CD1c-positive myeloid dendritic cell (primary cell): Measurements from ENCODE around the gene ECE1.

Experiments used
- DNase-seq: peaks from one replicate; pipeline ENCODE4 v3.0.0-alpha.2; 2016; ENCODE audit errors: extremely low spot score

Gene ECE1

DNA sequence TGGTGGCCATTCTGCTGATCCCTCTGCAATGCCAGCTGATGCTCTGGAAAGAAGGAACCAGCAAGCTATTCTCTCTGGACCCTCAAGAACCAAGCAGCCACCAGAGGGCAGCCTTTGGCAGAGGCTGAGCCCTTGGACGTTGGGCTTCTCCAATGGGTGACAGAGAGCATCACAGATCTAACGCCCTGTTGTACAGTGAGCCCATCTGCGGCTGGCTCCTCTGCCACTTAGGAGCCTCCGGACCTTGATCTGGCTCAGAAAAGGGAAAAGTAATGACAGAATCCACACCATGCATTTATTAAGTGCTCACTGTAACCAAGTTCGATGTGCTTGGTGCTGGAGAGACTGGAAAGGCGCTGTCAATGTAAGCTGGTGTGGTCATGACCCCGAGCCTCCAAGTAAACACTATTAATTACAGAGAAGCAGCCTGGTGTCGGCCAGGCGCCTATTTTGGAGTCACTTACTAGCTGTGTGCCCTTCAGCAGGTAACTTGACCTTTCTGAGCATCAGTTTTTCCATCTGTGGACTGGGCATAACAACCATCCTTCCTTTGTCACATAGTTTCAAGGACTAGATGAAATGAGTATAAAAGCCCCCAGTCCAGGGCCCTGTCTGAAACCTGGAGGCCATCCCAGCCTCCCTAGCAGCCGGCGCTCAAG is 34.9 kb downstream of the ECE1 start:
- peak; percentile 91 for DNase-seq

DNA sequence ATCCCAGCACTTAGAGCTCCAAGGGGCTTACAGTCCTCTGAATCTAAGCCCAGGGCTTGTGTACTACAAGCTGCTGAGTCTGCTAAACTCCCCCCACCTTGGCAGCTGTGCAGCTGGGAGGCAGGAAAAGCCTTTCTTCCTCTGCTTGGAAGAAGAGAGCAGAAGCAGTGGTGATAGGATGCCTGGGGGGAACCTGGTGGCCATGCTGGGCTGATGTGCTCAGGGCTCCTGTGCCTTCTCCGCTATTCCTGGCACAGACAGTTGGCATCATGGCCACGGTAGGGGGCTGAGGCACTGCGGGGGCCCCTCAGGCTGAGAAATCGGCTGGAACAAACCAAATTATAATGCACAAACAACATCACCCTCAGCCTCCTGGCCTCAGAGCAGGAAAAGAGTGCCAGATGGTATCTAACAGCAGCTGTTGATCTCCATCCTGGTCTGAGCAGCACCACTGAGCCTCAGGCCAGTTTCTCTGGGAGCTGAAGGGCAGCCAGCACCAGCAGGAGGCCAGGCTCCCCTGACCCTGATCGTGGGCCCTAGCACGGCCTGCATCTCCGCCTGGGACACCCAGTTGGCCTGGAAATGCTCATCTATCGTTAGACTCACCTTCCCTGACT is 35.8 kb downstream of the ECE1 start:
- DNase-seq, result no peak

DNA sequence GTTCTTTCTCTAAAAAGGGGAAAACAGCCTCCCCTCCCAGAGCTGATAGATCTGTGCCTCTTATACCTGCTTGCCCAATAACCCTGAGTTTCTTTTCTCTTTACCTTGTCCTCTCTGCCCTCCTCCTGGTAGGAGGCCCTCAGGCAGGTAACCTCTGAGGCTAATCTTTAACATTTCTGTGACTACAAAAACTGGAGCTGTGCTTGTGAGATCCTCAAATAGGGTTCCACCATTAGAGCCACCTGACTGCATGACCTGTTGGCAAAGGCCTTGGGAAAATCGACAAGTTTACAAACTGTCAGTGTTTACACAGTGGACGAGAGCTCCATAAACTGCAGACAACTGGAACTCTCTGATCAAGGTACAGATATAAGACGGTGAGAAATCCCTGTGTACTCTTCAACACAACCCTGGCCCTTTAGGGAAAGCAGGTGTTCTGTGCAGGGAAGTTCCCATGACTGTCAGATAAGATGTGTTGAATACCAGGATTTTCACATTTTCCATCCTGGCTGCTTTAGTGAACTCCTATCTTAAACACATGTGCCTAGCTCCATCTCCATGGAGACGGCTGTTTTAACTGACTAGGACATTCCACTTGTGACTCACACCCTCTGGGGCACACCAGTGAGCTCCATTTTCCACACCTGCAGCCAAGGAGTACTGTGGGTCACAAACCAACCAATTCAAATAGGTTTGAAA is 38.3 kb downstream of the ECE1 start:
- no peak for DNase-seq

DNA sequence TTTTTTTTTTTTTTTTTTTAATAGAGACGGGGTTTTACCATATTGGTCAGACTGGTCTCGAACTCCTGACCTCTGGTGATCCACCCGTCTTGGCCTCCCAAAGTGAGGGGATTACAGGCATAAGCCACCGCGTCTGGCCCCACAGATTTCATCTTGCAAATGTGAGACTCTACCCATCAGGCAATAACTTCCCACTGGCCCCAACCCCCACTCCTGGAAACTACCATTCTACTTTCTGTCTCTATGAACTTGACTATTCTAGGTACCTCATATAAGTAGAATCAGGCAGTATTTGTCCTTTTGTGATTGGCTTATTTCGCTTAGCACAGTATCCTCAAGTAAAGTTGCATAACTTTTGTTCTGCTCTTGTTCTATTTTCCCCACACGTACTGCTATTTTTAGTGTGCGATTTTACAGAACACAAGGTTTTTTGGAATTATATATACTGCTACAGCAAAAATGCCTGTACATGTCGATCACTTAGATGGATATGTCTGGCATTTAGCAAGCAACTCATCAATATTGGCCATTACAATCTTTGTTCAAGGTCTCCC is 40.2 kb downstream of the ECE1 start:
- no peak for DNase-seq

DNA sequence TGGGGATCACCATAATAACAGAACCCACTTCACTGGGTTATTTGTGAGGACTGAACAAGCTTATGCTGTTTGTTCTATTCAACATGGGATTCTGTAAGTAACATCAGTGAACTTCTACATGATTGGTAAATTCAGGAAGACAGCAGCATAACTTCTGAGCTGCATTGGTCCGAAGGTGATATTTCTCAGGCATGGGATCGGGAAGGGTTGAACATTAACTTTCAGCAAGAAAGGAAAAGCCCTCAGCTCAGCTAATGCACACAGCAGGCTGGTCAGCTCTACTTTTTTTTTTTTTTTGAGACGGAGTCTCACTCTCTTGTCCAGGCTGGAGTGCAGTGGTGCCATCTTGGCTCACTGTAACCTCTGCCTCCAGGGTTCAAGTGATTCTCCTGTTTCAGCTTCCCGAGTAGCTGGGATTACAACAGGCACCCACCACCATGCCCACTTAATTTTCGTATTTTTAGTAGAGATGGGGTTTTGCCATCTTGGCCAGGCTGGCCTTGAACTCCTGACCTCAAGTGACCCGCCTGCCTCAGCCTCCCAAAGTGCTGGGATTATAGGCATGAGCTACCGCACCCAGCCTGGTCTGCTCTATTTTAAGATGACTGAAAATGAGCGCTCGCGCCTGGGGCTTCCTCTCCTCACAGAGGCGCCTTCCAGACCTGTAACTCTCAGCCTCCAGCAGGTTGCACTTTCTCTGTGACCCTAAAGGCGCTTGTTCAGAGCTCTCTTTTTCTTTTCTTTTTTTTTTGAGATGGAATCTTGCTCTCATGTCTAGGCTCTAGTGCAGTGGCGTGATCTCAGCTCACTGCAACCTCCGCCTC is 42.2 kb downstream of the ECE1 start:
- DNase-seq, result no peak

DNA sequence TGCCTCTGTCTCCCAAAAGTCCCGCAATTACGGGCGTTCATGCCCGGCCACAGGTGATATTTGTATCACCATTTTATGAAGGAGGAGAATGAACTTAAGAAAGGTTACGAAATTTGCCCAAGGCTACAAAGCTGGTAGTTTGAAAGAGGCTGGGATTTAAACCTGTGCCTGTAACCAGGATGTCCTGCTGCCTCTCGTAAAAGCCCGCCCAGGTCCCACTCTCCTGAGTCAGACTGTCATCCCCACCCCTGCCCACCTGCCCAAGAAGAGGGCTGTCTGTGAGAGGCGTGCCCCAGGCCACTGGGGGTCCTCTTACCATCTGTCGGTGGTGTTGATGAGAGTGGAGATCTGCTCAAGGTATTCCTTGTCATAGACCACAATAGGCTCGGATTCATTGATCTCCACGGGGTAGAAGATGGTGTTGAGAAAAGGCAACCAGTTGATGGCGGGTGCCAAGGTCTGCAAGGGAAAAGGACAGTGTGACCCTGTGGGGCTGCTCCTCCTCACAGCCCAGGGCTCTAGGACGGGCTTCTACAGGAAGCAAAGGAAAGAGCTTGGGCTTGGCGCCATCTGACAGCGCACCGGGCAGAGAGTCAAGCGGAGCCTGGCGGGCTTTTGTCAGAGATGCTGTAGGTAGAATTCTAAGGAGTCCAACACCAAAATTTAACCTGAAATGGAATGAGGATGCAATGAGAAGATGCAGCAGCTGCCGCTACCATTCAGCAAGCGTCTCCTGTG is 43.2 kb downstream of the ECE1 start:
- DNase-seq, result no peak

DNA sequence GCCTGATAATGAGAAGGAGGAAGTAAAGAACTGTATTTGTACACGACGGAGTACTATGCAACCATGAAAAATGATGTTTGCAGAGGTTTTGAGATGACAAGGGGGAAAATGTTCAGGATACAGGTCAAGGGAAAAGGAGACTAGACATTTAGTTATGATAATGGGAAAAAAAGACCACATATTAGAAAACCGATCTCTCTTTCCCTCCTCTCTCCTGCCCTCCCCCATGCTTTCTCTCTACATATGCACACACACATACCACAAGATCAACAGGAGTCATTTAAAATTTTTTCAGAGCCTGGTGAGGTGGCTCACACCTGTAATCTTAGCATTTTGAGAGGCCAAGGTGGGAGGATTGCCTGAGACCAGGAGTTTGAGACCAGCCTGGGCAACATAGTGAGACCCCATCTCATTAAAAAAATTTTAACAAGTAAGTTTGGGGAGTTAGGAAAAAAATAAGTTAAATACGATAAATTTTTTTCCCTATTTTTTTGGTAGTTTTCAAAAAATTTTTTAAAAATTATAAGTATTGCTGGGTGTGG is 44.5 kb downstream of the ECE1 start:
- DNase-seq, result no peak

DNA sequence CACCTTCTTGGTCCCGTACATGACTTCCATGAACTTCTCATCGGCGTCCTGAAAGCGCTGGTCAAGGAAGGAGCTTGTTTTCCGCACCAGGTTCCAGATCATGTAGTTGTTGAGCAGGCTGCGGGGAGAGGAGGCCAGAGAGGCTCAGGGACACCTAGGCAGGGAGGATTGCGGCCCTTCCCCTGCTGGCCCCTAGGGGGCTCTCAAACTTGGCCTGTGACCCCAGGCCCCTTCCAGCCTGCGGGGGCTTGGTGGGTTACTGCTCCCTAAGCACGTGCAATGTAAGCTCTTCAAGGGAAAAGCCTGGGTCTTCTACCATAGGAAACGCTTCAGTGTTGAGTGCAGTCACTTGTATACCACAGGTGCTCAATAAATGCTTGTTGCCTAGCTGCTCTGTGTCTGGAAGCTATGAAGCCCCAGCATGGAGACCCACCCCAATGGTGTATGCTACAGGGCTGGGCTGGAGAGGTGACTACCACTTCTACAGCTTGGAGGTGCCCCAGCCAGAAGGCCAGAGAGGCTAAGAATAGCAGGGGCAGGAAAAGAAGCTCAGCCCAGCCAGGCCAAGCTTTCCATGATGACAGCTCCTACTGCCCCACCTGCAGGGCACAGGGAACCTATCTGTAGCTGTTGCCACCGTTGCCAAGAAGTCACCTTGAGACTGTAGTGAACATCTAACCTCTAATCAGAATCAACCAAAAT is 45.1 kb downstream of the ECE1 start:
- no peak for DNase-seq

DNA sequence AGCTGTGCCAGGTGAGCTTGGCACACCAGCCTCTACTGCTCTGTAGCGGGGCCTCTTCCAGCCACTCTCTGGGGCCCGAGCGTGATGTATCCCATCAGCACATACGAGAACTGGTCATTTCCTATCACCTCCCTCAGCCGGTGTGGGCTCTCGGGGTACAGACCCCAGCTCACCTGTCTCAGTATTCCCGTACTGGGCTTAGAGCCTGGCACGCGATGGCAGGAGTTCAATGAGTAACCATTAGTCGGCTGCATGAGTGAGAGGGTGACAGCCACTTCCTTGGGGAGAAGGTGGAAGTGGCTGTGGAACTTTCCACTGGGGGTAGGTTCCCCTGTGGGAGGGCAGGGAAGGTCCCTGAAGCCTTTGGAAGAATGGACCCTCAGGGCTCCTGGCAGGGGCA is 46.1 kb downstream of the ECE1 start:
- DNase-seq, result no peak

DNA sequence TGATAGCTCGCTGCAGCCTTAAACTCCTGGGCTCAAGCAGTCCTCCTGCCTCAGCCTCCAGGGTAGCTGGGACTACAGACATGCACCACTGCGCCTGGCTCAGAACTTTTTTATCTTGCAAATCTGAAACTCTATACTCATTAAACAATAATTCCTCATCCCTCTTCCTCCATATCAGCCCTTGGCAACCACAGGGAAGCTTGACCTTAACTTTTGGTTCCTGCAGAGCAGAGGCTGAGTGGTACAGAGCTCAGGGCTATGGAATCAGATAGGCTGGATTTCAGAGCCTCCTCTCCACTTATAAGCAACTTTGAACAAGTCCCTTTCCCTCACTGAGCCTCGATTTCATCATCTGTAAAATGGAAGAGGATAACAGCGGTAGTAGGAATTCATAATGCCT is 47.4 kb downstream of the ECE1 start:
- no peak for DNase-seq

DNA sequence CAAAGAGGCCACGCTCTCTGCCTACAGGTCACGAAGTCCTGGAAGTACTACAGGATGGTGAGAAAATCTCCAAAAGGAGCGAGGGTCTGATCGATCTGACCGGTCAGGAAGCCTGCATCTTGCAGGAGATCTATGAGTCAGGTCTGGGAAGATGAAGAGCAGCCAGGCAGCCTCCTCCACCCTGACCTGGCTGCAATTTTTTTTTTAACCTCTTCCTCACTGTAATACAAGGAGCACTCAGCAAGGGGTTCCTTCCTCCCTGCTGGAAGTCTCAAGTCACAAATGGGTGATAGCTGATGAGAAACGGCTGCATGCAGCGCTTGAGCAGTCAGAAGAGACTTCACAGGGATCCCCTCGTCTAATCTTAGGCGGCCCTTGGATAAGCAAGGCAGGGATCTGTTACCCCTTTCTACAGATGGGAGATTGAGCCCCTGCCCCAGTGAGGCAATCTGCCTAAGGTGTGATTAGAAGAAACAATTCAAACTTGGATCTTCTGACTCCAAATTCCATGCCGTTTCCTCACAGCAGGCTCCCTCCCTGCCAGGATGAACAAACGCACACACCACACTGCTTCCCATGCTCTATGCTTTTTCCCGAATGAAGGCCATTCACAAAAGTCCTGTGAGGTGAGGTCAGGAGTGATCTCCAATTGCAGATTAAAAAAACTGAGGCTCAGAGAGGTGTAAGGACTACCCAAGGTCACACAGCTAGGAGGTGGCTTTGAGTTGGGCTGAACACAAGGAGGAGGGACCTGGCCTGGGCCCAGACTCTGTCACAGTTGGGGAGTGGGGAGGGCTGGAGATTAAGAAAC is 48.3 kb downstream of the ECE1 start:
- DNase-seq, result no peak

DNA sequence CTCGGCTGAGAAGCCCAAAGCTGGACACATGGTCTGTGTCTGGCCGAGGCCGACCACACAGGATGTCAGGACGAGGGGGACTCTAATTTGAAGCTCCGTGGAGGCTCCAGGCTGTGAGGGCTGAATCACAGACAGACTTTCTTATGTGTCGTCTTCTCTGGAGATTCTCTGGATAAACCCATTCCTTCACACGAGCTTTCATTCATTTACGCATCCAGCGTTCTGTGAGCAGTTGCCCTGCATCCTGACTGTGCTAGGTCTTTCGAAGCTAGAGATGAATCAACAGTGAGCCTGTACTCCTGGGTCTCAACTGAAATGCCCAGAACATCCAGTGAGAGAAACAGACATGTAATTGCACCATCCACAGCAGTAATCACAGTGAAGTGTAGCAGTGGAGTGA is 49.6 kb downstream of the ECE1 start:
- no peak for DNase-seq

DNA sequence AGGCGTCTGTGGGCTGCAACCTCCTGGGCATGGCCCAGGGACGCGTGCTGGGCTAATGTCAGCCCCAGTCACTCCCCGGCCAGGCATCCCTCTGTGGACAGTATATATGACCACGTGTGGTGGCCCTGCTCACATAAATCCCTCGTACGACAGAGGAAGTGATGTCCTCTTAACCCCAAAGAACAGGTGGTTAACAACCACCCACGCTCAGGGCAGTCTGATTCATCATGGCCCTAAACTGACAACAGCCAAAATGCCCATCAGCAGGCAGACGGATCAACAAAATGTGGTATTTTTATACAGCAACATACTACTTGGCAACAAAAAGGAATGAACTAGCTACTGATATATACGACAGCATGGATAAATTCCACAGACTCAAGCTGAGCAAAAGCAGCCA is 51.0 kb downstream of the ECE1 start:
- no peak for DNase-seq

DNA sequence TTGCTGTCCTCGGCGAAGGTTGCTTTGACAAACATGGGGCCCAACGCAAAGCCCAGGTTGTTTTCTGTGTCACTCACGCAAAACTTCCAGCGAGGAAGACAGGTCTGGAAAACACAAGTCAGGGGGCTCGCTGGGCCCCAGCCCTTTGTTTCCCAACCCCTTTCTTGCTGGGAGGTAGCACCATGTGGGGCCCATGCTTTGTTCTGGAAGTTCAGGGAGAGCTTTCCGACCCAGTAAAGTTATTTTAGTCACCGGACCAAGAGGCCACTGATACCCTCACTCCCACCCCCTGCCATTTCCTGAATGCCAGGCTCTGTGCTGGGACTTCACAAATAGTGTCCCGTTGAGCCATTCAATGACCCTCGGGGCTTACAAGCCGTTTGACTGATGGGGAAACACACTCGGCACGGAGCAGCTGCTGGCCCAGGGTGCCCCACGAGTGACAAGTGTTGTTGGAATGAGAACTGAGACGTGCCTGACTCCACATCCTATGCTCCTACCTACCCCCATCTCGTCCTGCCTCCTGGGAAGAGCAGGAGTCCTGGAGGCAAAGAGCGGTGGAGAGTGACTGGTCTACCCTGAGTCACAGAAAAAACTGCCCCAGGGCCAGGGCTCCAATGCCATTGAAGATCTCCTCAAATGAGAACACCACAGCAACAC is 52.0 kb downstream of the ECE1 start:
- no peak for DNase-seq

DNA sequence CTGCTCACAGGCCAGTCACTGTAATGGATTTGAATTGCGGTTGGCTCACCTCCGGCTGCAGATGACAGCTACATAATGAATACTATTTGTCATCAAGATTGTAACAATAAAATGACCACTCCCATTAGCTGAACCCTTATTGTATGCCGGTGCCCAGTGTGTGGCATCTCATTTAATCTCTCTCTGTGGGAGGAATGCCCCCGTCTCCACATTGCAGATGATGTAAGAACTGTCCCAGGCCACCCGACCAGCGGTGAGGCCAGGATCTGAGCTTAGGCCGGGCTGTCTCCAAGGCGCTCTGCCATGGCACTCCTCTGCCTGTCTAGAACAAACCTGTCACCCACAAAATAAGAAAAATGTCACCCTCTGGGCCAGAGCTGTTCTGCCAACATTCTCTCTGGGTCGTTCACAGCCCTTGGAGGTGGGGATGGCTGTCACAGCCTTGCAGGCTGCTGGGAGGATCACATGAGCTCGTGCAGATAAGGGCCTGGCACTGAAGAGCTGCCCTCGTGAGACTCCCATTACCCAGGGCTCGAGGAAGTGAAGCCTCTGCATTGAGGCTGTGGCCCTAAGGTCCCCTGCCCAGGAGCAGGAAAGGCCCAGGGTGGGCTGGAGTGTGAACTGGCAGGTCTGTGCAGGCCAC is 52.7 kb downstream of the ECE1 start:
- no peak for DNase-seq

DNA sequence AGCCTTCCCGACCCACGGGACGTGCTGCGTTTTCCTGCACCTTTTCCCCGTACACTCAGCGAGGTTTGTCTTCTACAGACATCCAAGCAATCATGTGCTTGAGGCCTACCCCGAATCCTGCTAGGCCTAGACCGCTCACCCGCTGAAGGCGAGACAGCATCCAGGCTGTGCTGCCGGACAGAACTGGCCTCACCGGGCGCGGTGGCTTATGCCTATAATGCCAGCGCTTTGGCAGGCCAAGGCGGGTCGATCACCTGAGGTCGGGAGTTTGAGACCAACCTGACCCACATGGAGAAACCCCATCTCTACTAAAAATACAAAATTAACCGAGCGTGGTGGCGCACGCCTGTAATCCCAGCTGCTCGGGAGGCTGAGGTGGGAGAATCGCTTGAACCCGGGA is 54.1 kb downstream of the ECE1 start:
- DNase-seq, result no peak

DNA sequence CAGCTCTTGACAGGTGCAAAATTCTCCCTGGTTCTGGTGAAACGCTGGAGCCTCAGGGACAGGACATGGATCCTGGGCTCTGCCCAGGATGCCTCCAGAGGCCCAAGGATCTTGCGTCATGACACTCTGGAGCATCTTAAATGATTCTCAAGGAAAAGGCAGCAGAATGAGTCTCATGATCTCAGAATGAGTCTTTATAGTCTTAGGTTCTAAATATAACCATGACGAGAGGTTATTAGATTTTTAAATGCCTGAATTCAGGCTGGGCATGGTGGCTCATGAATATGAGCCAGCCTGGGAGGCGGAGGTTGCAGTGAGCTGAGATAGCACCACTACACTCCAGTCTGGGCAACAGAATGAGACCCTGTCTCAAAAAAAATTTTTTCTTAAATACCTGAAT is 55.5 kb downstream of the ECE1 start:
- DNase-seq, result no peak

DNA sequence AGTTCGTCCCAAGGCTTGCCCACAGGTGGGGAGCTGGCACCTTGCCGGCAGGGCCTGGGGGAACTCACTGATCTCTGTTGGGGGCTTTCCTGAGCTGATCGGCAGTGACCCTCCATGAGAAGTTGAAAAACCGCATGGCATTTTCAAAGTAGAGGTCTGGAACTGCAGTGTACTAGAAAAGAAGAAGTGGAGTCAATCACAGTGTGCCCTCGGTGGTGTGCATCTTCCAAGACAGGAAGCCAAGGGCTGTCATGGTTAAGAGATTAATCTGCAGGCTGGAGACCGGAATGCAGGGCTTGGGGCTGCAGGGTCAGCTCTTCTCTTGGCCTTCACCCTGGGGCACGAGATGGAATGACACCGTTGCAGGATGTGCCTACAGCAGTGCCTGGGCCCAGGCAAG is 56.8 kb downstream of the ECE1 start:
- no peak for DNase-seq

DNA sequence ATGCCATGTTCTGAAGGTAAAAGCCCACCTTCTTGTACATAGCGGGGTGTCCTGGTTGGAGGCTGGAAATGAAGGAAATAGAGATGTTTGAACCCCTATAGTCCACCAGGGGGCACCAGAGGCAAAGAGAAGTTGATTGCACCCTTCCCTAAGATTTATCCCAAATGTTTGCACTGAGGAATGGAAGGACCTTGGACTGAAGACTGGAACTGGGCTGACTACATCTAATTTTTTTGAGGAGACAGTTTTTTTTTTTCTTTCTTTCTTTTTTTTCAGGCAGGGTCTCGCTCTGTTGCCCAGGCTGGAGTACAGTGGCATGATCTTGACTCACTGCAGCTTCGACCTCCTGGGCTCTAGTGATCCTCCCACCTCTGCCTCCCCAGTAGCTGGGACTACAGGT is 58.2 kb downstream of the ECE1 start:
- peak; percentile 67 for DNase-seq
